Stomach (tissue), 9 donors: ENCODE measurements around the gene FBXW8. TPM values are rescaled to one million over a fixed set of nuclear protein-coding genes. Genes with fewer than 3 reads are reported as not detected.

ENCODE experiments used
- DNase-seq, 2 donors: peaks; one replicate each; pipeline versions ENCODE4 v3.0.0 to v3.0.0-alpha.2; 2013 to 2019
- H3K27ac ChIP-seq, 5 donors: fragments of 200-600 bp in 4 of 5; sonication (generic) in 4 of 5; one replicate each; pipeline ENCODE4 v1.5.1; 2013 to 2019; ENCODE audit warnings: mild to moderate bottlenecking in 1 of 5, moderate library complexity in 1 of 5
- H3K27me3 ChIP-seq, 3 donors: fragments of 200-600 bp; sonication (generic); one replicate each; pipeline ENCODE4 v1.5.1; 2017 to 2019; ENCODE audit warnings: mixed run types in 1 of 3
- H3K36me3 ChIP-seq, 4 donors: fragments of 200-600 bp; sonication (generic); 1 replicate in 3 of 4; 2 replicates in 1 of 4; pipeline ENCODE4 v1.5.1; 2016 to 2019
- H3K4me1 ChIP-seq, 4 donors: fragments of 200-600 bp; sonication (generic); one replicate each; pipeline ENCODE4 v1.5.1; 2016 to 2019
- H3K4me3 ChIP-seq, 4 donors: fragments of 200-600 bp; sonication (generic) in 3 of 4; one replicate each; pipeline ENCODE4 v1.5.1; 2016 to 2019; ENCODE audit warnings: mild to moderate bottlenecking in 1 of 4
- H3K9me3 ChIP-seq, 4 donors: fragments of 200-600 bp; sonication (generic); one replicate each; pipeline ENCODE4 v1.5.1; 2016 to 2019
- CTCF ChIP-seq, 7 experiments: fragments of 450-650 bp in 4 of 7; fragments of 200-600 bp in 3 of 7; sonication (generic) in 3 of 7; IDR thresholded peaks; one replicate each; pipeline ENCODE4 v1.5.1; 2016 to 2019; ENCODE audit warnings: antibody characterized with exemption in 7 of 7, control low read depth in 2 of 7, mild to moderate bottlenecking in 1 of 7
- EP300 ChIP-seq: sonication (generic); formaldehyde crosslinking; IDR thresholded peaks from one replicate; pipeline ENCODE4 v1.6.1; 2017; ENCODE audit warnings: antibody characterized with exemption
- POLR2A ChIP-seq, 4 donors: fragments of 450-650 bp; IDR thresholded peaks; one replicate each; pipeline ENCODE4 v1.6.1; 2016; ENCODE audit warnings: antibody characterized with exemption in 4 of 4, control low read depth in 2 of 4, mild to moderate bottlenecking in 1 of 4, moderate library complexity in 1 of 4
- POLR2AphosphoS5 ChIP-seq, 3 donors: sonication (generic); formaldehyde crosslinking; IDR thresholded peaks; one replicate each; pipeline ENCODE4 v1.6.1; 2016; ENCODE audit warnings: antibody characterized with exemption in 3 of 3
- WGBS, 5 donors: extraction: QIAGEN DNeasy Blood & Tissue Kit in 3 of 5; methylation state at CpG; one replicate each; pipeline versions ENCODE4 v1.1.5 to v1.1.7; 2013 to 2018; 5-methylcytosine and 5-hydroxymethylcytosine counted together
- intact Hi-C: fragments of 100-400 bp; cut with DNase I; formaldehyde crosslinking; loops from one replicate; pipeline ENCODE4 v1.15.1; 2023; ENCODE audit warnings: low total_unique reads
- polyA plus RNA-seq, 3 donors: library from polyadenylated mRNA; stranded (reverse); fragments of 200-250 nt; gene quantifications; one replicate each; pipeline ENCODE4 v1.2.3, GENCODE V29; 2013
- total RNA-seq, 5 donors: library from RNA; depleted of rRNA; stranded (reverse); fragments of >200 nt; gene quantifications; one replicate each; pipeline versions ENCODE4 v1.1.0 to v1.2.3, GENCODE V29; 2014 to 2016
- donor health status: healthy with polysubstance abuse.
- donor health status: Bipolar disorder and iron deficiency.
- donor health status: healthy.

FBXW8 gene
- total and polyA plus RNA-seq, 8 donors: 3.2 to 28.7 (median 6.7) TPM

DNA sequence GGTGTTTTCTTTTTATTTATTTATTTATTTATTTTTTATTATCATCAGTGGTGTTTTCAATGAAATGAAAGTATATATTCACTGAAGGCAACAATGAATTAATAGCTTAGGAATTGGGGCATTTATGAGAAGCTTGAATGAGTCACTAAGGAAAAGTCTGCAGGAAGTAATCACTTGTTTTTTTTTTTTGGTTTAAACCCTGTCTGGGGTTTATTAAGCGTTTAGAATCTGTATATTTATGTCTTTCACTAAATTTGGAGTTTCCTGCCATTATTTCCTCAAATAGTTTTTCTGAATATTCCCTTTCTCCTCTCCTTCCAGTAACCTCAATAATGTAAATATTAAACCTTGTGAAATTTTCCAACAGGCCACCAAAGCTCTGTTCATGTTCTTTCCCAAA, 103.0 kb downstream of the FBXW8 start:
- DNase-seq: no peak
- H3K4me3 ChIP-seq: no peak overlapping the region
- TF ChIP-seq POLR2AphosphoS5 (IDR thresholded peaks at IDR 0.05) (no peak), EP300 (no peak), CTCF (IDR thresholded peaks at IDR 0.05) (no peak), POLR2A (IDR thresholded peaks at IDR 0.05) (no peak)
- H3K4me1 ChIP-seq: peaks cover 0 to 12% (median 0%) of the 10 kb centered on the region in 4 donors
- intact Hi-C loops: no loop called here
- H3K27me3 ChIP-seq: no peaks in the 10 kb centered on the region
- 71 to 94% (median 84%) methylated on average over 1 of the region's 1 CpG for WGBS, 5 donors
- peaks cover 0 to 18% (median 3%) of the 10 kb centered on the region in 4 donors for H3K9me3 ChIP-seq
- no peak overlapping the region for H3K27ac ChIP-seq
- peaks cover 6 to 84% (median 73%) of the 10 kb centered on the region in 4 donors for H3K36me3 ChIP-seq

DNA sequence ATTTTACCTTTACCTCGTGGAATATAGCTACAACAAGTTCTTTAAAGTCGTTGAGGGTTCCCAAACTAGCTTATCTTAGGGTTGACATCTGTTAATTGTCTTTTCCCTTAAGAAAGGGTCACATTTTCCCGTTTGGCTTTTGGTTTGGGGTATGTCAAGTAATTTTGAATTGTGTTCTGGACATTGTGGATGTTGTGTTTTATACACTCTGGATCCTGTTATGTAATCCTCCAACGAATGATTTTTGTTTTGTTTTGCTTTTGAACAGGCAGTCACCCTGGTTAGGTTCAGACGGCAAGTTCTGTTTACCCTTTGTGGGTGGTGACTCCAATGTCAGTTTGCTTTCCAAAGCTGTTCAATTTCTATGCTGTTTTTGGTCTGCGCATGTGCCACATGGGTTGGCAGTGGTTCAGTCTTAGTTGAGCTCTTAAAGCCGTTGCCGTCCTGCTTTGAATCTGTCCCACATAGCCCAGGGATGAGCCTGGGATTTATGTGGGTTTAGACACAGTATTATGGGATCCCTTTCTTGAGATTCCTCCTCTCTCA, 103.7 kb downstream of the FBXW8 start:
- peaks cover 0 to 12% (median 0%) of the 10 kb centered on the region in 4 donors for H3K4me1 ChIP-seq
- H3K36me3 ChIP-seq: peaks cover 6 to 84% (median 70%) of the 10 kb centered on the region in 4 donors
- DNase-seq: no peak
- TF ChIP-seq CTCF (IDR thresholded peaks at IDR 0.05): no peak
- no peak for TF ChIP-seq POLR2A (IDR thresholded peaks at IDR 0.05)
- TF ChIP-seq EP300: no peak
- TF ChIP-seq POLR2AphosphoS5 (IDR thresholded peaks at IDR 0.05): no peak
- 61 to 77% (median 74%) methylated on average over 8 of the region's 8 CpGs for WGBS, 5 donors
- H3K27me3 ChIP-seq: no peaks in the 10 kb centered on the region
- peaks cover 0 to 18% (median 3%) of the 10 kb centered on the region in 4 donors for H3K9me3 ChIP-seq
- no peak overlapping the region for H3K4me3 ChIP-seq
- H3K27ac ChIP-seq: no peak overlapping the region
- intact Hi-C loops: no loop called here

DNA sequence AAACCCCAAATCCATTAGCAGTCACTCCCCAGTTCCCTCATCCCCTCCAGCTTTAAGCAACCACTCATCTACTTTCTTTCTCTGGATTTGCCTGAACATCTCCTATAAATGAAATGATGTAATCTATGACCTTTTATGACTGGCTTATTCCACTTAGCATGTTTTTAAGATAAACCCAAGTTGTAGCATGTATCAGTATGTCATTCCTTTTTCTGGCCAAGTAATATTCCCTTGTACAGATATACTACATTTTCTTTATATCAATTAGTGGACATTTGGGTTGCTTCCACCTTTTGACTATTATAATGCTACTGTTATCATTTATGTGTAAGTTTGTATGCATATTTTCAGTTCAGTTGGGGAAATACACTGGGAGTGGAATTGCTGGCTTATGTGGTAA, 105.1 kb downstream of the FBXW8 start:
- Histone ChIP-seq H3K27me3 (no peaks in the 10 kb centered on the region), H3K4me1 (peaks cover 0 to 12% (median 0%) of the 10 kb centered on the region in 4 donors), H3K27ac (no peak overlapping the region), H3K9me3 (peaks cover 0 to 18% (median 3%) of the 10 kb centered on the region in 4 donors), H3K36me3 (peaks cover 14 to 84% (median 68%) of the 10 kb centered on the region in 4 donors), H3K4me3 (no peak overlapping the region)
- DNase-seq: no peak
- TF ChIP-seq CTCF (IDR thresholded peaks at IDR 0.05) (no peak), POLR2A (IDR thresholded peaks at IDR 0.05) (no peak), EP300 (no peak), POLR2AphosphoS5 (IDR thresholded peaks at IDR 0.05) (no peak)
- intact Hi-C loops: no loop called here

GRCh38 chr12:117017807-117018206, 107.1 kb downstream of the FBXW8 start:
- Histone ChIP-seq H3K4me3 (no peak overlapping the region), H3K4me1 (peaks cover 0 to 4% (median 0%) of the 10 kb centered on the region in 4 donors), H3K36me3 (peaks cover 14 to 78% (median 67%) of the 10 kb centered on the region in 4 donors), H3K9me3 (peaks cover 0 to 18% (median 3%) of the 10 kb centered on the region in 4 donors), H3K27ac (no peak overlapping the region), H3K27me3 (no peaks in the 10 kb centered on the region)
- no peak for DNase-seq
- intact Hi-C loops: no loop called here
- 79 to 89% (median 86%) methylated on average over 9 of the region's 9 CpGs for WGBS, 5 donors
- TF ChIP-seq EP300 (no peak), CTCF (IDR thresholded peaks at IDR 0.05) (no peak), POLR2A (IDR thresholded peaks at IDR 0.05) (no peak), POLR2AphosphoS5 (IDR thresholded peaks at IDR 0.05) (no peak)
